Testis (tissue), 2 donors: Measurements from ENCODE around the gene PMEL.

Source experiments
- POLR2A ChIP-seq: fragments of 450-650 bp; IDR thresholded peaks from one replicate; pipeline ENCODE4 v1.6.1; 2017; ENCODE audit warnings: antibody characterized with exemption, mild to moderate bottlenecking, moderate library complexity
- TF ChIP-seq, protein P1 (sequence below), 3 experiments: fragments of 450-650 bp in 2 of 3; fragments of 200-600 bp in 1 of 3; sonication (generic) in 1 of 3; IDR thresholded peaks; one replicate each; pipeline ENCODE4 v1.5.1; 2016 to 2019; ENCODE audit warnings: antibody characterized with exemption in 3 of 3, mild to moderate bottlenecking in 2 of 3, moderate library complexity in 1 of 3

GRCh38 chr12:55925371-55925770 is 40.5 kb downstream of the PMEL start:
- TF ChIP-seq, protein P1, sequence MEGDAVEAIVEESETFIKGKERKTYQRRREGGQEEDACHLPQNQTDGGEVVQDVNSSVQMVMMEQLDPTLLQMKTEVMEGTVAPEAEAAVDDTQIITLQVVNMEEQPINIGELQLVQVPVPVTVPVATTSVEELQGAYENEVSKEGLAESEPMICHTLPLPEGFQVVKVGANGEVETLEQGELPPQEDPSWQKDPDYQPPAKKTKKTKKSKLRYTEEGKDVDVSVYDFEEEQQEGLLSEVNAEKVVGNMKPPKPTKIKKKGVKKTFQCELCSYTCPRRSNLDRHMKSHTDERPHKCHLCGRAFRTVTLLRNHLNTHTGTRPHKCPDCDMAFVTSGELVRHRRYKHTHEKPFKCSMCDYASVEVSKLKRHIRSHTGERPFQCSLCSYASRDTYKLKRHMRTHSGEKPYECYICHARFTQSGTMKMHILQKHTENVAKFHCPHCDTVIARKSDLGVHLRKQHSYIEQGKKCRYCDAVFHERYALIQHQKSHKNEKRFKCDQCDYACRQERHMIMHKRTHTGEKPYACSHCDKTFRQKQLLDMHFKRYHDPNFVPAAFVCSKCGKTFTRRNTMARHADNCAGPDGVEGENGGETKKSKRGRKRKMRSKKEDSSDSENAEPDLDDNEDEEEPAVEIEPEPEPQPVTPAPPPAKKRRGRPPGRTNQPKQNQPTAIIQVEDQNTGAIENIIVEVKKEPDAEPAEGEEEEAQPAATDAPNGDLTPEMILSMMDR (IDR thresholded peaks at IDR 0.05) = no peak
- no peak for TF ChIP-seq POLR2A
